Trophoblast cell (in vitro differentiated cells and primary cell): ENCODE data around the gene NSD1.

ENCODE experiments used
- DNase-seq, 2 donors: peaks; one replicate each; pipeline ENCODE4 v3.0.0-alpha.2; 2016
- H2AFZ ChIP-seq: 2 replicates; pipeline ENCODE4 v1.6.1; 2013; ENCODE audit warnings: low read length, moderate library complexity, mild to moderate bottlenecking; ENCODE audit not compliant: insufficient read depth, poor library complexity
- H2AK5ac ChIP-seq: 2 replicates; pipeline ENCODE4 v1.6.1; 2013; ENCODE audit warnings: mild to moderate bottlenecking, low read length
- H2BK120ac ChIP-seq: 2 replicates; pipeline ENCODE4 v1.6.1; 2013; ENCODE audit warnings: low read length, mild to moderate bottlenecking, moderate library complexity; ENCODE audit not compliant: insufficient read depth, poor library complexity
- H2BK12ac ChIP-seq: 2 replicates; pipeline ENCODE4 v1.6.1; 2013; ENCODE audit warnings: mild to moderate bottlenecking, low read length, moderate library complexity
- H2BK5ac ChIP-seq: 2 replicates; pipeline ENCODE4 v1.6.1; 2013; ENCODE audit warnings: low read length, low read depth, moderate library complexity, mild to moderate bottlenecking; ENCODE audit not compliant: poor library complexity
- H3K14ac ChIP-seq: 2 replicates; pipeline ENCODE4 v1.6.1; 2013; ENCODE audit warnings: mild to moderate bottlenecking, low read length
- H3K18ac ChIP-seq: 2 replicates; pipeline ENCODE4 v1.6.1; 2013; ENCODE audit warnings: mild to moderate bottlenecking, low read length
- H3K23ac ChIP-seq: 2 replicates; pipeline ENCODE4 v1.6.1; 2013; ENCODE audit warnings: low read length
- H3K27ac ChIP-seq: 2 replicates; pipeline ENCODE4 v1.5.1; 2013; ENCODE audit warnings: low read depth, mild to moderate bottlenecking, inconsistent platforms, low read length, moderate library complexity
- H3K27me3 ChIP-seq: 2 replicates; pipeline ENCODE4 v1.6.1; 2013; ENCODE audit warnings: inconsistent platforms, mild to moderate bottlenecking, low read length, moderate library complexity; ENCODE audit not compliant: insufficient read depth
- H3K36me3 ChIP-seq, 2 experiments: 1 replicate in 1 of 2; 2 replicates in 1 of 2; pipeline ENCODE4 v1.6.1; 2013; ENCODE audit warnings: low read length in 2 of 2, mild to moderate bottlenecking in 2 of 2, moderate library complexity in 1 of 2; ENCODE audit not compliant: insufficient read depth in 2 of 2, control insufficient read depth in 1 of 2
- H3K4ac ChIP-seq: 2 replicates; pipeline ENCODE4 v1.6.1; 2013; ENCODE audit warnings: low read depth, mild to moderate bottlenecking, low read length, moderate library complexity
- H3K4me1 ChIP-seq, 2 experiments: 1 replicate in 1 of 2; 2 replicates in 1 of 2; pipeline ENCODE4 v1.6.1; 2013; ENCODE audit warnings: low read length in 2 of 2, mild to moderate bottlenecking in 2 of 2, moderate library complexity in 1 of 2; ENCODE audit not compliant: insufficient read depth in 2 of 2, control insufficient read depth in 1 of 2
- H3K4me2 ChIP-seq: 2 replicates; pipeline ENCODE4 v1.6.1; 2013; ENCODE audit warnings: inconsistent platforms, mild to moderate bottlenecking, low read length, moderate library complexity
- H3K4me3 ChIP-seq: 2 replicates; pipeline ENCODE4 v1.5.1; 2013; ENCODE audit warnings: mild to moderate bottlenecking, low read depth, low read length, inconsistent platforms
- H3K79me1 ChIP-seq: one replicate; pipeline ENCODE4 v1.6.1; 2013; ENCODE audit warnings: low read length
- H3K79me2 ChIP-seq: 2 replicates; pipeline ENCODE4 v1.6.1; 2013; ENCODE audit warnings: low read length, mild to moderate bottlenecking; ENCODE audit not compliant: control insufficient read depth, insufficient read depth, poor library complexity
- H3K9ac ChIP-seq: 2 replicates; pipeline ENCODE4 v1.6.1; 2013; ENCODE audit warnings: mild to moderate bottlenecking, low read length
- H3K9me3 ChIP-seq: 2 replicates; pipeline ENCODE4 v1.6.1; 2013; ENCODE audit warnings: low read depth, mild to moderate bottlenecking, control low read depth, inconsistent platforms, low read length; ENCODE audit not compliant: insufficient read depth
- H4K12ac ChIP-seq: 2 replicates; pipeline ENCODE4 v1.6.1; 2013; ENCODE audit warnings: low read depth, mild to moderate bottlenecking, low read length, moderate library complexity
- H4K8ac ChIP-seq: 2 replicates; pipeline ENCODE4 v1.6.1; 2013; ENCODE audit warnings: low read depth, mild to moderate bottlenecking, low read length, moderate library complexity
- H4K91ac ChIP-seq: one replicate; pipeline ENCODE4 v1.6.1; 2013; ENCODE audit warnings: low read depth, mild to moderate bottlenecking, low read length, moderate library complexity
- WGBS: extraction: QIAGEN DNeasy Blood & Tissue Kit; methylation state at CpG from one replicate; pipeline ENCODE4 v1.1.7; 2013; ENCODE audit warnings: missing lambda C conversion rate; ENCODE audit not compliant: insufficient read length, insufficient coverage; ENCODE audit errors: extremely low coverage; 5-methylcytosine and 5-hydroxymethylcytosine counted together

NSD1 gene

DNA sequence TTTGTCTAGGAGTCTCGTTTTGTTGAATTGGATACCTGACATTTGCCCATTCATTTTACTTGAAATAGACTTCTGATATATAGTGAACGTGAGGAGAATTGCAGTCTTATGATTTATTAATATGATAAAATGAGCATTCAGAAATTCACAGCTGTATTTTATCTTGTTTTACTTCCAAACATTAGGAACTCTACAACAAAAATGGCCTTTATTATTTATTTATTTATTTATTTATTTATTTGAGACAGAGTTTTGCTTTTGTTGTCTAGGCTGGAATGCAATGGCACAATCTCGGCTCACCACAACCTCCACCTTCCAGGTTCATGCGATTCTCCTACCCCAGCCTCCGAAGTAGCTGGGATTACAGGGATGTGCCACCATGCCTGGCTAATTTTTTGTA, 108.7 kb downstream of the NSD1 start:
- no peak for DNase-seq
- H3K14ac ChIP-seq = no peak overlapping the region
- H3K18ac ChIP-seq = no peak overlapping the region
- no peak overlapping the region for H2BK12ac ChIP-seq
- no peak overlapping the region for H4K91ac ChIP-seq
- no peaks in the 10 kb centered on the region for H3K79me2 ChIP-seq
- no peaks in the 10 kb centered on the region for H3K9me3 ChIP-seq
- H3K9ac ChIP-seq = no peak overlapping the region
- no peak overlapping the region for H3K4me2 ChIP-seq
- no peak overlapping the region for H3K27ac ChIP-seq
- no peaks in the 10 kb centered on the region for H3K79me1 ChIP-seq
- no peak overlapping the region for H3K23ac ChIP-seq
- no peak overlapping the region for H3K4ac ChIP-seq
- H4K8ac ChIP-seq = no peak overlapping the region
- no CpG with 5 or more reads among the region's 5 CpGs for WGBS
- no peaks in the 10 kb centered on the region for H3K27me3 ChIP-seq
- H2AFZ ChIP-seq = no peak overlapping the region
- H3K36me3 ChIP-seq = peaks cover 22 to 26% of the 10 kb centered on the region in 2 experiments
- H3K4me3 ChIP-seq = no peak overlapping the region
- no peak overlapping the region for H4K12ac ChIP-seq
- H2BK5ac ChIP-seq = no peak overlapping the region
- H3K4me1 ChIP-seq = no peaks in the 10 kb centered on the region
- H2BK120ac ChIP-seq = no peak overlapping the region
- H2AK5ac ChIP-seq = no peak overlapping the region

DNA sequence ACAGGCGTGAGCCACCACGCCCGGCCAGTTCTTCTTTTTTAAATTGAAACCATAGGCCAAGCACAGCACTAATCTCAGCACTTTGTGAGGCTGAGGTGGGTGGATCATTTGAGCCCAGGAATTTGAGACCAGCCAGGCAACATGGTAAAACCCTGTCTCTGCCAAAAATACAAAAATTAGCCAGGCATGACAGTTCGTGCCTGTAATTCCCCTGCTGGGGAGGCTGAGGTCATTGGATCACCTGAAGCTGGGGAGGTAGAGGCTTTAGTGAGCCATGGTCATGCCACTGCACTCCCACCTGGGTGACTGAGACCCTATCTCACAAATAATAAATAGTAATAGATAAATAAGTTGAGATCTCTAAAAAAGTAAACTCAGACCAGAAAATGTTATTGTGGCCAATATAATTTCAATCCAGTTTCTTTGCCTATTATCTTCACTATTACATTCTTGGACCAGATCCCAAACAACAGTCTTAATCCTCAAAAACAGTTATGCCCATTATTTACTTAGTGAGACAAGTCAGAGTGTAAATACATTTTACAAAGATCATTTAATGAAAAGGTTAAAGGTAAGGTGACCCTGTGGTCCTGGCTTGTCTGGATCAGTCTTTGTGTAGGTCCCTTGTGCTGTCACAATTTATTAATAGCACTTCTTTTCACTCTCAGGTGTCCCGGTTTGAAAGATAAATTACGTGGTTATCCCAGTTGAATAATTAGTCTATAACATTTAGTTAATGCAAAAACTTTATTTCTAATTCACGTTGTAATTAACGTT, 116.4 kb downstream of the NSD1 start:
- H3K27ac ChIP-seq = no peak overlapping the region
- H3K9me3 ChIP-seq = no peaks in the 10 kb centered on the region
- H2BK120ac ChIP-seq = no peak overlapping the region
- no peak overlapping the region for H3K4me3 ChIP-seq
- H2BK12ac ChIP-seq = no peak overlapping the region
- H3K79me1 ChIP-seq = no peaks in the 10 kb centered on the region
- H3K23ac ChIP-seq = no peak overlapping the region
- no peak for DNase-seq
- no peaks in the 10 kb centered on the region for H3K79me2 ChIP-seq
- no peaks in the 10 kb centered on the region for H3K4me1 ChIP-seq
- H3K36me3 ChIP-seq = peaks cover 29 to 36% of the 10 kb centered on the region in 2 experiments
- no peak overlapping the region for H4K8ac ChIP-seq
- H2BK5ac ChIP-seq = no peak overlapping the region
- H2AFZ ChIP-seq = no peak overlapping the region
- H4K91ac ChIP-seq = no peak overlapping the region
- no peak overlapping the region for H3K9ac ChIP-seq
- no peak overlapping the region for H4K12ac ChIP-seq
- H3K14ac ChIP-seq = no peak overlapping the region
- no peak overlapping the region for H2AK5ac ChIP-seq
- H3K18ac ChIP-seq = no peak overlapping the region
- no peak overlapping the region for H3K4ac ChIP-seq
- no CpG with 5 or more reads among the region's 8 CpGs for WGBS
- no peak overlapping the region for H3K4me2 ChIP-seq
- no peaks in the 10 kb centered on the region for H3K27me3 ChIP-seq

DNA sequence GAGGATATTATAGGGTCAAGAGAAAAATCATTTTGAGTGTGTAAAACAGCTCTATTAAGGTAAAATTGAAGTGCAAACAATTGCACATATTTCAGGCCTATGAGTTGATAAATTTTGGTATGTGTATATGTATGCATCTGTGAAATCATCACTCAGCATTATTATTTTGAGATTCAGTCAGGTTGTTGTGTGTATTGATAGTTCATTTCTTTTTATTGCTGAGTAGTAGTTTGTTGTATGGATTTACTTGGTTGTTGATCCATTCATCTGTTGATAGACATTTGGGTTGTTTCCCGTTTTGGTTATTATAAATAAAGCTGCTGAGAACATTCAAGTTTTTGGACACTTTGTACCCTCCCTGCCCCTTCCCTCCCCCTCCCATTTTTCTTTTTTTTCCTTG, 119.7 kb downstream of the NSD1 start:
- Histone ChIP-seq H2AFZ (no peak overlapping the region), H3K79me1 (no peaks in the 10 kb centered on the region), H4K12ac (no peak overlapping the region), H2BK12ac (no peak overlapping the region), H4K8ac (no peak overlapping the region), H3K9me3 (no peaks in the 10 kb centered on the region), H3K14ac (no peak overlapping the region), H2BK120ac (no peak overlapping the region), H3K27me3 (no peaks in the 10 kb centered on the region), H2BK5ac (no peak overlapping the region), H2AK5ac (no peak overlapping the region), H3K4me3 (no peak overlapping the region), H3K4ac (no peak overlapping the region), H3K27ac (no peak overlapping the region), H3K18ac (no peak overlapping the region), H3K9ac (no peak overlapping the region), H3K4me1 (no peaks in the 10 kb centered on the region), H3K79me2 (no peaks in the 10 kb centered on the region), H3K36me3 (peaks cover 25 to 34% of the 10 kb centered on the region in 2 experiments), H4K91ac (no peak overlapping the region), H3K4me2 (no peak overlapping the region), H3K23ac (no peak overlapping the region)
- no peak for DNase-seq
- no CpG with 5 or more reads among the region's 1 CpG for WGBS

- H3K4ac ChIP-seq = no peak overlapping the region
- no peaks in the 10 kb centered on the region for H3K27me3 ChIP-seq
- no peak overlapping the region for H4K8ac ChIP-seq
- WGBS = no CpG with 5 or more reads among the region's 5 CpGs
- no peak overlapping the region for H3K18ac ChIP-seq
- no peak overlapping the region for H2AK5ac ChIP-seq
- no peak overlapping the region for H3K14ac ChIP-seq
- H3K36me3 ChIP-seq = peaks cover 27 to 36% of the 10 kb centered on the region in 2 experiments
- no peak overlapping the region for H3K27ac ChIP-seq
- H2BK120ac ChIP-seq = no peak overlapping the region
- no peaks in the 10 kb centered on the region for H3K79me1 ChIP-seq
- no peaks in the 10 kb centered on the region for H3K4me1 ChIP-seq
- H2AFZ ChIP-seq = no peak overlapping the region
- H2BK5ac ChIP-seq = no peak overlapping the region
- H3K79me2 ChIP-seq = no peaks in the 10 kb centered on the region
- no peak overlapping the region for H4K91ac ChIP-seq
- peak; percentile 16 to 48 for DNase-seq
- no peak overlapping the region for H4K12ac ChIP-seq
- no peak overlapping the region for H3K4me2 ChIP-seq
- H3K9me3 ChIP-seq = no peaks in the 10 kb centered on the region
- H3K4me3 ChIP-seq = no peak overlapping the region
- no peak overlapping the region for H3K9ac ChIP-seq
- H3K23ac ChIP-seq = no peak overlapping the region
- no peak overlapping the region for H2BK12ac ChIP-seq
These were observed 122.7 kb downstream of the NSD1 start for GRCh38 chr5:177256296-177256695.
